ENCODE measurements around the gene HOXD11. TPM values are rescaled to one million over a fixed set of nuclear protein-coding genes. Genes with fewer than 3 reads are reported as not detected.

The HOXD11 gene
- total RNA-seq, 2 experiments from 2014 or later: not detected

- H3K27ac ChIP-seq (ENCODE audit: low read depth, low read length, poor library complexity, severe bottlenecking): no peak overlapping the region
- H2AFZ ChIP-seq (ENCODE audit: low read length): no peak overlapping the region
- H3K79me2 ChIP-seq (ENCODE audit: insufficient read depth, low read depth, low read length): no peaks in the 10 kb centered on the region
- no peak overlapping the region for H3K4me3 ChIP-seq (ENCODE audit: low read depth, low read length, poor library complexity, severe bottlenecking)
- intact Hi-C loops (cut with micrococcal nuclease; ENCODE audit: unreplicated experiment): no loop called here
- no peak overlapping the region for H3K4me2 ChIP-seq (ENCODE audit: low read length)
- H3K9me2 ChIP-seq (ENCODE audit: insufficient read depth, low read length): no peaks in the 10 kb centered on the region
- H4K20me1 ChIP-seq (ENCODE audit: insufficient read depth, low read length): no peaks in the 10 kb centered on the region
- ChIA-PET POLR2A (no interaction called here), CTCF (ENCODE audit: unreplicated experiment) (interaction anchor here (0.5 kb wide), 1 partner anchor 12 kb away, joined by 3 read pairs; no protein-coding TSS in a partner anchor)
- H3K4me1 ChIP-seq (ENCODE audit: insufficient read depth, low read length, poor library complexity, severe bottlenecking): no peaks in the 10 kb centered on the region
- no peak for DNase-seq (ENCODE audit: low spot score)
- no TSS peak for BruUV-seq (replicated peaks)
- no peaks in the 10 kb centered on the region for H3K9me3 ChIP-seq (ENCODE audit: low read length)
- TF ChIP-seq EZH2phosphoT487 (IDR thresholded peaks at IDR 0.05; ENCODE audit: borderline replicate concordance, low read depth, low read length) (no peak), CTCF (conservative IDR thresholded peaks at IDR 0.05; ENCODE audit: low read length) (no peak)
- no peaks in the 10 kb centered on the region for H3K36me3 ChIP-seq (ENCODE audit: insufficient read depth, low read length)
Measured at GRCh38 chr2:176109192-176109901, 2.3 kb downstream of the HOXD11 start.

- no TSS peak for BruUV-seq (replicated peaks)
- POLR2A ChIA-PET: interaction anchor here (0.6 kb wide), 2 partner anchors 701 to 803 kb away, joined by 3 read pairs; no protein-coding TSS in a partner anchor
- H3K9me2 ChIP-seq (ENCODE audit: insufficient read depth, low read length): no peaks in the 10 kb centered on the region
- H3K4me3 ChIP-seq (ENCODE audit: low read depth, low read length, poor library complexity, severe bottlenecking): no peak overlapping the region
- H3K79me2 ChIP-seq (ENCODE audit: insufficient read depth, low read depth, low read length): no peaks in the 10 kb centered on the region
- no peak overlapping the region for H2AFZ ChIP-seq (ENCODE audit: low read length)
- no peaks in the 10 kb centered on the region for H3K9me3 ChIP-seq (ENCODE audit: low read length)
- no peaks in the 10 kb centered on the region for H3K4me1 ChIP-seq (ENCODE audit: insufficient read depth, low read length, poor library complexity, severe bottlenecking)
- no peaks in the 10 kb centered on the region for H3K36me3 ChIP-seq (ENCODE audit: insufficient read depth, low read length)
- H4K20me1 ChIP-seq (ENCODE audit: insufficient read depth, low read length): no peaks in the 10 kb centered on the region
- intact Hi-C loops (cut with micrococcal nuclease; ENCODE audit: unreplicated experiment): no loop called here
- H3K4me2 ChIP-seq (ENCODE audit: low read length): no peak overlapping the region
- DNase-seq (ENCODE audit: low spot score): no peak
- CTCF ChIA-PET (ENCODE audit: unreplicated experiment): no interaction called here
- no peak overlapping the region for H3K27ac ChIP-seq (ENCODE audit: low read depth, low read length, poor library complexity, severe bottlenecking)
- TF ChIP-seq EZH2phosphoT487 (IDR thresholded peaks at IDR 0.05; ENCODE audit: borderline replicate concordance, low read depth, low read length): no peak
- no peak for TF ChIP-seq CTCF (conservative IDR thresholded peaks at IDR 0.05; ENCODE audit: low read length)
Measured at GRCh38 chr2:176109946-176110345, 2.9 kb downstream of the HOXD11 start.
